Measurements from ENCODE around the gene HINFP. TPM values are rescaled to one million over a fixed set of nuclear protein-coding genes. Genes with fewer than 3 reads are reported as not detected.
A peak's percentile ranks its signal among the peaks of the same experiment; 100 is the strongest.

Gene HINFP
- total and polyA plus RNA-seq, 5 experiments from 2014 or later = 7.3 to 68.6 (median 24.9) TPM

DNA sequence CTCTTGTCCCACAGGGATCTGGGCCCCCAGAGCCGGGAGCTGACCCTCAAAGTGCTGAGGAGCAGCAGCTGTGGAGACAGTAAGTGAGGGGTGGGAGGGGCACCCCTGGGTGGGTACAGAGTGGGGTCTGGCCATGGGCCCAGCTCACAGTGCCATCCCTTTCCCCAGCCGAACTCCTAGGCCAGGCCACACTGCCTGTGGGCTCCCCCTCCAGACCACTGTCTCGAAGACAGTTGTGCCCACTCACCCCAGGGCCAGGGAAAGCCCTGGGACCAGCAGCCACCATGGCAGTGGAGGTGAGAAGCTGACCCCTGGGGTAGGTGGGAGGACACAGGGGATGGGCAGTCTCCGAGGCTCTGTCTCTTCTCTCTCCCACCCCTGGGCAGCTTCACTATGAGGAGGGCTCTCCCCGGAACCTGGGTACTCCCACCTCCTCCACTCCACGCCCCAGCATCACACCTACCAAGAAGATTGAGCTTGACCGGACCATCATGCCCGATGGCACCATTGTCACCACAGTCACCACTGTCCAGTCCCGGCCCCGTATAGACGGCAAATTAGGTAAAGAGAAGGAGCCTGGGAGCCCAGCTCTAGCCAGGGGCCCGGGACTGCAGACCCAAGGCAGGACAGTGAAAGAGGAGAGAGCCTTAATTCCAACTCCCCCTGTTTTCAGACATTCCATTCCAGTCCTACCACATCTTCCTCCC lies 8.9 kb upstream of the HINFP start:
- Mint-ChIP-seq H3K36me3 (peaks cover 7 to 45% (median 11%) of the 10 kb centered on the region in 3 donors), H3K27me3 (no peaks in the 10 kb centered on the region), H3K4me1 (peaks cover 37 to 72% (median 56%) of the 10 kb centered on the region in 4 donors), H3K27ac (peak overlapping the region in 9 of 10 donors; percentile 2 to 91 (median 69)), H3K4me3 (no peak overlapping the region), H3K9me3 (no peaks in the 10 kb centered on the region)
- ATAC-seq (no peak), DNase-seq (no peak)
- POLR2A ChIA-PET = interaction anchor here (0.9 to 3.0 kb wide), 4 partner anchors 9 to 37 kb away, joined by 3 to 25 read pairs (median 6); partner anchors contain the start of genes ABCG4, DPAGT1 and HINFP

DNA sequence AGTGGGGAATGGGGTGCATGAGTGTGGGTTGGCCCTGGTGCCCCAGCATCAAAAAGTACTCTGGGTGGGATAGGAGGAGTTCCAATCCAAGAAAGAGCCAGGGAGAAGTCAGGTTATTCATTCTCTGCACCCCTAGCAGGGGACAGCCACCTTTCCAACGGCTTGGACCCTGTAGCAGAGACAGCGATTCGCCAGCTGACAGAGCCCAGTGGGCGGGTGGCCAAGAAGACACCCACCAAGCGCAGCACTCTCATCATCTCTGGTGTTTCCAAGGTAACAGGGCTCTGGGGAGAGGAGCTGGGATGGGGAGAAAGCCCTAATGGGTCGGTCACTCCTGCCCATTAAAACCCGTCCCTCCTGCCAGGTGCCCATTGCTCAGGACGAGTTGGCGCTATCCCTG lies 7.7 kb upstream of the HINFP start:
- H3K27ac Mint-ChIP-seq = peak overlapping the region in 9 of 10 donors; percentile 26 to 99 (median 59)
- POLR2A ChIA-PET = interaction anchor here (0.6 to 3.9 kb wide), 2 partner anchors 11 to 166 kb away, joined by 4 to 48 read pairs; partner anchors contain the start of gene DPAGT1
- peaks cover 7 to 45% (median 11%) of the 10 kb centered on the region in 3 donors for H3K36me3 Mint-ChIP-seq
- H3K27me3 Mint-ChIP-seq = no peaks in the 10 kb centered on the region
- no peaks in the 10 kb centered on the region for H3K9me3 Mint-ChIP-seq
- H3K4me3 Mint-ChIP-seq = peak overlapping the region in 1 of 10 donors; percentile 10
- no peak for ATAC-seq
- peaks cover 32 to 66% (median 49%) of the 10 kb centered on the region in 4 donors for H3K4me1 Mint-ChIP-seq
- DNase-seq = no peak

DNA sequence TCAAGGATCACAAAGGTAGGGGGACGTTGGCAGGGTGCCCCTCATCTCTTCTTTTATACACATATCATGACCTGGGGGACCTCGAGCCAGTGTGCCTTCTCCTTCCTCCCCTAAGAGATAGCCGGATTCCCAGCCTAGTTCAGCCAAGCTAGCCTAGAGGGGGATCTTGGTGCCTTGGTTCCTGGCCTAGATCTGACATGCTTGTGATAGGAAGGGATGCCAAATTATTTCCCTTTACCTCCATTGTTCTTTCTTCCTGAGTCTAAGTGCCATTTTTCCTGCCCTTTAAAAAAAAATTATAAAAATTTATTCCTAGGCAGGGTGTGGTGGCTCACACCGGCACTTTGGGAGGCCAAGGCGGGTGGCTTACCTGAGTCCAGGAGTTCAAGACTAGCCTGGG lies 7.0 kb upstream of the HINFP start:
- H3K4me1 Mint-ChIP-seq = peaks cover 25 to 59% (median 43%) of the 10 kb centered on the region in 4 donors
- H3K9me3 Mint-ChIP-seq = no peaks in the 10 kb centered on the region
- peaks cover 7 to 45% (median 11%) of the 10 kb centered on the region in 3 donors for H3K36me3 Mint-ChIP-seq
- POLR2A ChIA-PET = interaction anchor here (0.6 to 3.9 kb wide), 4 partner anchors 12 to 165 kb away, joined by 4 to 48 read pairs (median 16); partner anchors contain the start of genes DPAGT1, HMBS and VPS11
- H3K27me3 Mint-ChIP-seq = no peaks in the 10 kb centered on the region
- peak overlapping the region in 9 of 10 donors; percentile 26 to 99 (median 55) for H3K27ac Mint-ChIP-seq
- DNase-seq = no peak
- no peak for ATAC-seq
- H3K4me3 Mint-ChIP-seq = peak overlapping the region in 1 of 10 donors; percentile 15

DNA sequence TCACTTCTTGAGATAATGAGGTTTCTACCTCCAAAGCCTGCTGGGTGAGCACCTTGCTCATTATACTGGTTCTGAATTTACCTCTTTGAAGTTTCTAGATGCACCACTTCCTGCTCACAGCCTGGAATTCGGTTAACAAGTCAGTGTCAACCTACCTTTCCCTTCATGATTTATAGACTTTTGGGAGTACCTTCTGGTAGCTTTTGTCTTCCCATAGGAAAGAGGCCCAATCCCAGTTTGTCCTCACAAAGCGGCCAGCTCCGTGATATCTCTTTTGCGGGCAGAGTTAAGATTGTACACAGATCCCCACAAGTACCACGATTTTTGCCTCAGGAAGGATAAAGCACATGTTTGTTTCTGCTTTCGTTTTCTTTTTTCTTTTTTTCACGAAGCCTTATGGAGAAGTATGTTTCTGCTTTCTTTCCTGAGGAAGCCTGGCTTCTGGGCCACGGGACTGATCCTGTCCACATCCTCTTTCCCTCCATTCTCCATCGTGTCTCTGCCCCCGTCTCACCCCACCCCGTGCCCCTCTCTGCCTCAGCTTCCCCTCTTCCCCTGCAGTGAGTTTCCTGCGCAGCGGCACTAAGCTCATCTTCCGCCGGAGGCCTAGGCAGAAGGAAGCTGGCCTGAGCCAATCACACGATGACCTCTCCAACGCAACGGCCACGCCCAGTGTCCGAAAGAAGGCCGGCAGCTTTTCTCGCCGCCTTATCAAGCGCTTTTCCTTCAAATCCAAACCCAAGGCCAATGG lies 5.7 kb upstream of the HINFP start:
- Mint-ChIP-seq H3K9me3 (no peaks in the 10 kb centered on the region), H3K4me1 (peaks cover 25 to 54% (median 38%) of the 10 kb centered on the region in 4 donors), H3K36me3 (peaks cover 7 to 38% (median 11%) of the 10 kb centered on the region in 3 donors), H3K27me3 (no peaks in the 10 kb centered on the region), H3K27ac (peak overlapping the region; percentile 92 to 99 (median 98)), H3K4me3 (peak overlapping the region; percentile 79 to 91 (median 85))
- ATAC-seq (peak; percentile 89 to 95), DNase-seq (peak in 5 of 10 donors; percentile 29 to 74 (median 57))
- POLR2A ChIA-PET = interaction anchor here (0.5 to 9.9 kb wide), 11 partner anchors 8 to 507 kb away, joined by 3 to 130 read pairs (median 4); partner anchors contain the start of genes C2CD2L, DPAGT1, HMBS and VPS11

DNA sequence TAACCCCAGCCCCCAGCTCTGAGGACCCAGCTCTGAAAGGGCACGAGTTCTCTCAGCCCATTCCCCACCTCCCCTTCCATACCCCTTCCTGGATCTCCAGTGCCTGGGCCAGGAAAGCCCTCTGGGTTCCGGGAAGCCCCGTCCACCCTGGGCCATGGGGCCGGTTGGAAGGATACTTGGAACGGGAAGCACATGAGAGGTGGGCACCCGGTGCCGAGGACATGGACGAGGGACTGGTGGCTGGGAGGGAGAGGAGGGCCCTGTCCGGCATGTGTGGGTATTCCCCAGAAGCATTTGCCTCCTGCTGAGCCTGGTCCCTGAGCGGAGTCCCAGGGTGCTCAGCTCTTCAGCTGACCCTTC lies 5.2 kb upstream of the HINFP start:
- no peaks in the 10 kb centered on the region for H3K9me3 Mint-ChIP-seq
- peaks cover 29 to 55% (median 43%) of the 10 kb centered on the region in 4 donors for H3K4me1 Mint-ChIP-seq
- no peaks in the 10 kb centered on the region for H3K27me3 Mint-ChIP-seq
- peak overlapping the region; percentile 79 to 91 (median 85) for H3K4me3 Mint-ChIP-seq
- H3K27ac Mint-ChIP-seq = peak overlapping the region; percentile 92 to 99 (median 98)
- no peak for DNase-seq
- H3K36me3 Mint-ChIP-seq = peaks cover 7 to 33% (median 11%) of the 10 kb centered on the region in 3 donors
- POLR2A ChIA-PET = interaction anchor here (0.5 to 9.9 kb wide), 10 partner anchors 8 to 507 kb away, joined by 3 to 130 read pairs (median 4); partner anchors contain the start of genes C2CD2L, DPAGT1 and HMBS
- ATAC-seq = no peak

DNA sequence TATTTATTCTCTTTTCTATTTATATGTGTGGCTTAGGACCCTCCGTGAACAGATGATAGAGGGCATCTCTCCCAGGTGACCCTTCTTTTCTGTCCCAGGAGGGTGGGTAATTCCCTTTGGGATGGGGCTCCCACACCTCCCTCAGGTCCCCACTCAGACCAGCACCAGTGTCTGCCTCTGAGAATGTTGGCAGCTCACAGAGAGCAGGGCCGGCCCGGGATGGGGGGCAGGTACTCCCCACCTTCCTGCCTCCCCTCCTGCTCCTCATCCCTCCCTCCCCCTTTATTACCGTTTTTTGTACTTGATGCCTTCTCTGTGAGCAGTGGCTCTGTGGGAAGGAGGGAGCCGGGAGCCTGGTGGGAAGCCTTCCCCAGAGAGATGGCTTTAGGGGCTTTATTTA lies 4.8 kb upstream of the HINFP start:
- POLR2A ChIA-PET = interaction anchor here (0.9 to 9.9 kb wide), 5 partner anchors 8 to 31 kb away, joined by 4 to 130 read pairs (median 32); partner anchors contain the start of genes C2CD2L, DPAGT1 and HMBS
- peaks cover 7 to 29% (median 10%) of the 10 kb centered on the region in 3 donors for H3K36me3 Mint-ChIP-seq
- no peaks in the 10 kb centered on the region for H3K27me3 Mint-ChIP-seq
- no peaks in the 10 kb centered on the region for H3K9me3 Mint-ChIP-seq
- H3K4me3 Mint-ChIP-seq = peak overlapping the region in 8 of 10 donors; percentile 33 to 87 (median 64)
- ATAC-seq (no peak), DNase-seq (no peak)
- H3K4me1 Mint-ChIP-seq = peaks cover 29 to 51% (median 45%) of the 10 kb centered on the region in 4 donors
- H3K27ac Mint-ChIP-seq = peak overlapping the region; percentile 77 to 99 (median 98)

DNA sequence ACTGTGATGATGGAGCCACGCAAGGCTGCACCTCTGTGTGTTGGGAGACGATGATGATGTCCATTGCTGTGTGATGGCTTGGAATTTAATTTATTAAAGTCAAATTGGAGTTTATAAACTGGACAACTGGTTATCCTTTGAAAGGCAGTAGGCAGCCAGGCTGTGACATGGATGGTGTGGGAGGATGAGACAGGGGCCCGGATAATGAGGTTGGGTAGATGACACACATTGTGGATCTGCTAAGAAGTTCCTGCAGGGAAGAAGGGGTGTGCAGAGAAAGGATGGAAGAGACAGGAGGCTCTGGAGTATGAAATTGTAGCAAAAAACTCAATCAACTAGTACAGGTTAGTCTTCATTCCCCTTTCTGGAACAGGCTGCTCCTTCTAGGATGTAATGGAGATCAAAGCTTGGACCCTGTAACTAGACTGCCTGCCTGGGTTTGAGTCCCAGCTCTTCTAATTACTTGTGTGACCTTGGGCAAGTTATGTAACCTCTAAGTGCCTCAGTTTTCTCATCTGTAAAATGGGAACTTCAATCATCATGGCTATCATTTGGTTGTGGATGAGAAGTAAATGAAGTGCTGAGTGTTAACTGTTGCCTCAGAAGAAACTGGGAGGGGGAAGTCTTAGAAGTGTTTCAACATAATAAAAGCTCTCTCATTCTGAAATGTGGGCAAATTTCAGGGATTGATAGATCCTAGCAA lies 4.2 kb upstream of the HINFP start:
- Mint-ChIP-seq H3K4me3 (peak overlapping the region in 4 of 10 donors; percentile 24 to 81 (median 26)), H3K27me3 (no peaks in the 10 kb centered on the region), H3K4me1 (peaks cover 33 to 56% (median 46%) of the 10 kb centered on the region in 4 donors), H3K36me3 (peaks cover 5 to 25% (median 6%) of the 10 kb centered on the region in 3 donors), H3K9me3 (no peaks in the 10 kb centered on the region), H3K27ac (peak overlapping the region; percentile 21 to 98 (median 76))
- ATAC-seq = no peak
- POLR2A ChIA-PET = interaction anchor here (1.2 to 9.9 kb wide), 5 partner anchors 9 to 98 kb away, joined by 3 to 130 read pairs (median 32); partner anchors contain the start of genes C2CD2L, DPAGT1 and HMBS
- no peak for DNase-seq

DNA sequence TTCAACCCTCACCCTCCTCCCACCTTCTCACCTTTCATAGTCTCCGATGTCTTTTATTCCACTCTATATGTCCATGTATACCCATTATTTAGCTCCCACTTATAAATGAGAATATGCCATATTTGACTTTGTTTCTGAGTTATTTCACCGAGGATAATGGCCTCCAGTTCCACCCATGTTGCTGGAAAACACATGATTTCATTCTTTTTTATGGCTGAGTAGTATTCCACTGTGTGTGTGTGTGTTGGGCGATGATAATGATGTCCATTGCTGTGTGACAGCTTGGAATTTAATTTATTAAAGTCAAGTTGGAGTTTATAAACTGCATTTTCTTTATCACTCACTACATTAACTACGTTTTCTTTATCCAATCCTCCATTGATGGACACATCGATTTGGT lies 3.2 kb upstream of the HINFP start:
- POLR2A ChIA-PET = interaction anchor here (0.9 to 9.9 kb wide), 4 partner anchors 10 to 99 kb away, joined by 3 to 130 read pairs (median 26); partner anchors contain the start of genes C2CD2L and DPAGT1
- no peaks in the 10 kb centered on the region for H3K9me3 Mint-ChIP-seq
- H3K36me3 Mint-ChIP-seq = peaks cover 5 to 21% (median 6%) of the 10 kb centered on the region in 3 donors
- H3K27me3 Mint-ChIP-seq = no peaks in the 10 kb centered on the region
- ATAC-seq (no peak), DNase-seq (no peak)
- H3K4me1 Mint-ChIP-seq = peaks cover 35 to 60% (median 53%) of the 10 kb centered on the region in 4 donors
- peak overlapping the region in 3 of 10 donors; percentile 40 to 85 (median 52) for H3K27ac Mint-ChIP-seq
- H3K4me3 Mint-ChIP-seq = no peak overlapping the region

DNA sequence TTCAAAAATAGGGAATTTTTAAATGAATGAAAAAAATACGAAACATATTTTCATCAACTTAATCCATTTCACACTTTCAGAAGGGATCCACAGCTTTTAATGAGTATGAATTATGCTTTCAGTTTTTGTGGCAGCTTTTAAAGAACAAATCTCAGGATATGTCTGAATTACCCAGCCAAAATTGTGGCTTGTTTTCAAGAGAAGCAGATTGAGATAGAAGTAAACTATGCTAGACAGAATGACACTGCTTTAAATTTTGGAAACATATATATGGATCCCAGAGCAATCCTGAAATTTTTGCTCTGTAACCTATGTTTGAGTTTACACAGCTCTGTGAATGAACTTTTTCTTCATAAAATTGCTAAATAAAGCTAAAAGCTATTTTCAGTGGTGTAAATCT lies 2.4 kb upstream of the HINFP start:
- Mint-ChIP-seq H3K9me3 (no peaks in the 10 kb centered on the region), H3K27ac (peak overlapping the region in 1 of 10 donors; percentile 57), H3K27me3 (no peaks in the 10 kb centered on the region), H3K36me3 (peaks cover 5 to 21% (median 6%) of the 10 kb centered on the region in 3 donors), H3K4me3 (no peak overlapping the region), H3K4me1 (peaks cover 36 to 59% (median 56%) of the 10 kb centered on the region in 4 donors)
- no peak for DNase-seq
- POLR2A ChIA-PET = interaction anchor here (0.9 to 9.9 kb wide), 5 partner anchors 11 to 52 kb away, joined by 3 to 130 read pairs (median 10); partner anchors contain the start of genes C2CD2L and DPAGT1
- ATAC-seq = no peak

DNA sequence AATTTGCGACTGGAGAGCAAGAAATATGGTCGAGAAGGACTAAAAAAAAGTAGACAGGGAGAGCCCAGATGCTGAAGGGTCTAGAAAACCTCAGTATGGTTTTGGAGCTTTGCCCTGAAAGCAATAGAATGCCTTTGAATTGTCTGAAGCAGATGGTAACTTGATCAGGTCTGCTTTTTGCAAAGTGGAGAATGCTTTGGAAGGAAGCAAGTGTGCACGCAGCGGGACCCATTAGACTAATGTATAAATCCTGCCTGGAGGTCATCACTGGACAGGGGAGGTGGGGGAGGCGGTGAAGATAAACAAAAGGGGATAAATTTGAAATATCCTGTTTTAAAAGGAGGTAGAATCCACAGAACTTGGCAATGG lies 757 bp upstream of the HINFP start:
- H3K4me3 Mint-ChIP-seq = peak overlapping the region; percentile 84 to 99 (median 92)
- no peaks in the 10 kb centered on the region for H3K9me3 Mint-ChIP-seq
- DNase-seq (peak in 1 of 10 donors; percentile 15), ATAC-seq (no peak)
- peaks cover 30 to 52% (median 47%) of the 10 kb centered on the region in 4 donors for H3K4me1 Mint-ChIP-seq
- peak overlapping the region; percentile 95 to 98 (median 96) for H3K27ac Mint-ChIP-seq
- H3K27me3 Mint-ChIP-seq = no peaks in the 10 kb centered on the region
- POLR2A ChIA-PET = interaction anchor here (1.1 to 9.9 kb wide), 12 partner anchors 12 to 207 kb away, joined by 3 to 130 read pairs (median 7); partner anchors contain the start of genes C2CD2L, DPAGT1, HMBS and HYOU1
- peaks cover 0 to 20% (median 3%) of the 10 kb centered on the region in 3 donors for H3K36me3 Mint-ChIP-seq

DNA sequence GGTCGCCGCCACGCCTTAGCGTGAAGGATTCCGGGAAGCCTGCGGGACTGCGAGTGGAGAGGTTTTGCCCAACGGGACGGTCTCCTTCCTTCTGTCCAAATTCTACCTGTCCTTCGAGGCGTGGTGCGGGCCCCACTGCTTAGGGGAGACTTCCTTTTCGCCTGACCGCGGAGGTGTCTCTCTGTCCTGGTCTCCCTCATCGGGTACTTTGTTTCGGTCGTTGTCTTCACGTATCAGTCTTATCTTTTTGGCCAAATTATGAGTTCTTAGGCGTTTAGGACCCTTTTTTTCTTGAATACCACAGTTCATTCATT lies 388 bp downstream of the HINFP start:
- peak overlapping the region; percentile 84 to 99 (median 92) for H3K4me3 Mint-ChIP-seq

More for the DNA sequence above, 388 bp downstream of the HINFP start:
- POLR2A ChIA-PET = interaction anchor here (0.8 to 9.9 kb wide), 15 partner anchors 9 to 686 kb away, joined by 3 to 130 read pairs (median 6); partner anchors contain the start of genes C2CD2L, CENATAC, DPAGT1 and HMBS
- DNase-seq (no peak), ATAC-seq (no peak)
- Mint-ChIP-seq H3K27ac (peak overlapping the region; percentile 95 to 98 (median 96)), H3K9me3 (no peaks in the 10 kb centered on the region), H3K4me1 (peaks cover 25 to 43% (median 42%) of the 10 kb centered on the region in 4 donors), H3K36me3 (peaks cover 0 to 22% (median 3%) of the 10 kb centered on the region in 3 donors), H3K27me3 (no peaks in the 10 kb centered on the region)
